GM10266 (cell line): Measurements from ENCODE around the gene KRTAP26-1.

Experiments
- DNase-seq: peaks from one replicate; pipeline ENCODE4 v3.0.0; 2012; ENCODE audit errors: extremely low spot score
- CTCF ChIP-seq: IDR thresholded peaks from 2 replicates; pipeline ENCODE4 v1.5.1; 2012; ENCODE audit warnings: mild to moderate bottlenecking, low read depth; ENCODE audit not compliant: control insufficient read depth, insufficient read depth; ENCODE audit errors: missing control alignments

KRTAP26-1 gene

GRCh38 chr21:30329203-30329875 lies 9.2 kb upstream of the KRTAP26-1 start:
- DNase-seq, result no peak
- no peak for TF ChIP-seq CTCF

GRCh38 chr21:30326390-30326789 lies 6.3 kb upstream of the KRTAP26-1 start:
- TF ChIP-seq CTCF, result no peak
- DNase-seq, result no peak

- no peak for TF ChIP-seq CTCF
- no peak for DNase-seq
Measured at GRCh38 chr21:30315701-30316100, 4.4 kb downstream of the KRTAP26-1 start.

GRCh38 chr21:30306884-30307283 lies 13.2 kb downstream of the KRTAP26-1 start:
- TF ChIP-seq CTCF, result no peak
- no peak for DNase-seq

GRCh38 chr21:30305136-30305535 lies 15.0 kb downstream of the KRTAP26-1 start:
- no peak for DNase-seq
- no peak for TF ChIP-seq CTCF

- no peak for DNase-seq
- TF ChIP-seq CTCF, result no peak
Measured at GRCh38 chr21:30289215-30289614, 30.9 kb downstream of the KRTAP26-1 start, which contains the start of gene KRTAP25-1. Gene KRTAP25-1, minus strand, starts transcription at chr21:30289514. Its CDS starts 24 bp downstream, at chr21:30289490.

- DNase-seq, result no peak
- no peak for TF ChIP-seq CTCF
Measured at GRCh38 chr21:30282850-30283249, 37.3 kb downstream of the KRTAP26-1 start, which contains the start of gene KRTAP24-1. Gene KRTAP24-1, minus strand, starts transcription at chr21:30282950. Its CDS starts 18 bp downstream, at chr21:30282932.
